GM21528 (cell line): ENCODE results near the gene EEA1.

Experiments
- ATAC-seq: cut with Tn5 transposase; IDR thresholded peaks from one replicate; pipeline ENCODE4 v1.9.1; 2021; ENCODE audit warnings: mild to moderate bottlenecking, moderate library complexity; ENCODE audit not compliant: unreplicated experiment, low FRiP score

Gene EEA1

DNA sequence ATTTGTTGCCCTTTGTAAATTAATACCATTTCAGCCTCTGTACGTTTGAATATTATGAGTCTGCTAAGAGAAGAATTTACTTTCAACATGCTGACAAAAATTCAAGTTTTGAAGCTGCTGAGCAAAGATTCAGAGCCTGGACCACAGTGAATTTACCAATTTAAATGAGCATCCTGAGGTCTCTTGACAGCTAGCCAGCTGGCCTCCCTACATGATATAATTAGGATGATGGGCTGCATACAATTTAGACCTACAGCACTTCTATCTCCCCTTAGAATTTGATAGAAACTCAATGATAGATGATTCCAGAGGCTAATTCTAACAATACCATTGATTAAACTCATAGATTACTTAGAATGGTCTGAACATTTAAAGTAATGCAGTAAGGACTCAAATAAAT lies 10.0 kb upstream of the EEA1 start:
- ATAC-seq = no peak

- no peak for ATAC-seq
Measured at GRCh38 chr12:92938638-92939037, 9.5 kb upstream of the EEA1 start.

DNA sequence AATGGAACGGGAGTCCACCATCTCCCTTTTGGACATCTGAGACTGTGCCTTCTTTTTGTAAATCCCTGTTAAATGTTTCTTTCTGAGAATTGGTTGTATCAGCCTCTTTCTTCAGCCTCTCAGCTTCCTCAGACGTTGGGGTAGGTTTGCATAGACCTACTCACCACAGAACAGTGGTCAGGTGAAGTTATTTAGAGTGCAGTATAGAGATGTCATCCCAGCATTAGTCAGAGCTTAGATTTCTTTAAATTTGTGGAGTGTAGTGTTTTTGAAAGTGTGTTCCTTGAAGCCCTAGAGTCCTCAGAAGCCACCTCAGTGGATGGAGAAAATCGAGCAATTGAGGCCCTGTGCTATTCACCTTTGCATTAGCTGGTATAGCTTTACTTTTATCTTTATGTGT lies 8.9 kb upstream of the EEA1 start:
- ATAC-seq = no peak

GRCh38 chr12:92933606-92934005 lies 4.5 kb upstream of the EEA1 start:
- no peak for ATAC-seq

- ATAC-seq = no peak
Measured at GRCh38 chr12:92930421-92930820, 1.3 kb upstream of the EEA1 start.

- ATAC-seq = no peak
Measured at GRCh38 chr12:92929983-92930382, 888 bp upstream of the EEA1 start.

- ATAC-seq = peak; percentile 29
Measured at GRCh38 chr12:92928421-92928961, 604 bp downstream of the EEA1 start.

DNA sequence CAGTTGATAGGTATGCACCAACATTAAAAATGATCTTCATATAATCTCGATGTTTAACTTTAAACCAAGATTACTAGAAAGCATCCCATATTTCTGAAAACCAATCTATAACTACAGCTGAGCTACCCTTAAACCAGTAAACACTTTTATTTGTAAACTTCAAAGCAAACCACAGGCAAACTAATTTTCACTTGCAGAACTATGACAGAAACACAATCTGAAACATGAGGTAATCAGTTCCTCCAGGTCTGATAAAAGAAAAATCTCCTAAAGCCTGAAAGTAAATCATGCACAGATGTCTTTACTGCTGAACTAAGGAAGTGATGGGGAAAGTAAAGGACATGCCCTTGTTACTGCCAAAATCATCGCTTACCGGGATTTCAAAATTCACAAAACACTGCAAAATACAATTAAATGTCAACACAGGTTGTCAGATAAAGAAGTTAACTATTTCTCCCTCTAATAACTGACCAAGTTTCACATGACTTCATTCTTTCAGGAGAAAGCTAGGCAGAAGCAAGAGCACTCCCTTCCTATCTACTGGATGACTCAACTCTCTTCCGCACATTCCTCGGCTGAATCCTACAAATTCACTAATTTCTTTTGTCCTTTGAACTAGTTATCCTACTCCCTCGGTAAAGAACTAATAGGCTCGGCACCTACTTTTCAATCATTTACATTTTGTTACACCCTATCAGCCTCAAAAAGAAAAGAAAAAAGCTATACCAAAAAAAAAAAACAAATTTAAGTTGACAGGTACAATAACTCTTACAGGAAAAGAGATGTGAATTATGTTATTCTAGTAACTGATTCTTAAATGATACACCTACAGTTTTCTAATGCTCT lies 1.4 kb downstream of the EEA1 start:
- no peak for ATAC-seq

GRCh38 chr12:92927055-92927435 lies 2.0 kb downstream of the EEA1 start:
- no peak for ATAC-seq

DNA sequence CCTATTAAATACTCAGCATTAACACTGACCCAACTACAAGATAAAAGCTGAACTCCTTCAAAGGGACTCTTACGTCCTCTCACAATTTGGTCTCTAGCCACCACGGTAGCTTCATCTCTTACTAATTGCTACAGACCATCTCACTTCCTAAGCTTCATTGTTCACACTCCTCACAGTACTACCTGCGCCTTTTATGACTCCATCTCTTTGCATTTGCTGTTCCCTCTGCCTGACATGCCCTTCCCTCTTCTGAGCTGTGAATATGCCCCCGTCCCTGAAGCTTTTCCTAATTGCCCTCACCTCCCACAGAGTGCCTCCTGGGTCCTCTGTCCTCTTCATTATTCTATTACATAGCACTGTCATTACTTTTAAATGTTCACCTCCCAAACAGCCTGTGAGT lies 2.5 kb downstream of the EEA1 start:
- no peak for ATAC-seq

- peak; percentile 90 for ATAC-seq
Measured at GRCh38 chr12:92921877-92922276, 7.2 kb downstream of the EEA1 start.

DNA sequence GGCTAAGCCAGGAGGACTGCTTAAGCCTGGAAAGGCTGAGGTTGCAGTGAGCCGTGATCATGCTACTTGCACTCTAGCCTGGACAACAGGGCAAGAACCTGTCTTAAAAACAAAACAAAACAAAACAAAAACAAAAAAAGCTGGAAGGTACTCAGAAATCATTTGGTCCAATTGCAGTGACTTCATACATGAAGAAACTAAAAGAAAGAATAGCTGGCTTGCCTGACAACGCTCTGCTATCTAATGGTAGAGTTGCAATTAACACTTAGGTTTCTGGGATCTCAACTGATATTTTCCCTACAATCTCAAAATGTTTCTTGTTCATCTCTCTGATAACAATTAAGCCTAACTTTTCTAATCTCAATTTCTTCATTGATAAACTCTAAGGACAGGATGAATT lies 13.7 kb downstream of the EEA1 start:
- ATAC-seq = no peak

DNA sequence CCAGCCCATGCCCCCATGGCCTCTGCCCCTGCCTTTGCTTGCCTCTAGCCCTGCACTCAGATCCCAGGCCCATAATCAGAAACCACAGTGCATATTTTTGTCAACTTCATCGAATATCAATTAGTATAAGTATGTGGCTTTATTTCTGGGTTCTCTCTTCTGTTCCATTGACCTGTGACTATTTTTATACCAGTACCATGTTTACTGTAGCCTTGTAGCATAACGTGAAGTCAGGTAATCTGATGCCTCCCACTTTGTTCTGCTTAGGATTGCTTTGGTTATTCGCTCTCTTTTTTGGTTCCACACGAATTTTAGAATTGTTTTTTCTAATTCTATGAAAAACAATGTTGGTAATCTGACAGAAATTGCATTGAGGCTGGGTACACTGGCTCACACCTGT lies 14.9 kb downstream of the EEA1 start:
- ATAC-seq = no peak

- no peak for ATAC-seq
Measured at GRCh38 chr12:92912672-92913071, 16.4 kb downstream of the EEA1 start.

DNA sequence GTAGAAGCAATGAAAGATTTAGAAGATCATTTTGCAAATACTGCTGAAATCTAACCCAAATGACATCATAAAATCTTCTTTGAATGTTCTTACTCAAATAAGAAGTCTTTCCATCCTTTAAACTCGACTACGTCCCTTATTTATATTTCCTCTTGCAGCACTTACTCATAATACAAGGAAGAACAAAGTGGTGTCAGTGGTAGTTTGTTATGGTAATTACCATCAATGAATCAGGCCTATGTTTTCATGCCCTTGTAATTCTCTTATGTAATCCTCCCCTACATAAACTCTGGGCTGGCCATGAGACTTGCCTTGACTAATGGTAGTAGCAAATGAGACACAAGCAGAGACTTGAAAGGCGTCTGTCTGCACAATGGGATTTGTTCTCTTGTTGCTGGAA lies 17.0 kb downstream of the EEA1 start:
- no peak for ATAC-seq

- no peak for ATAC-seq
Measured at GRCh38 chr12:92911339-92911738, 17.8 kb downstream of the EEA1 start.

DNA sequence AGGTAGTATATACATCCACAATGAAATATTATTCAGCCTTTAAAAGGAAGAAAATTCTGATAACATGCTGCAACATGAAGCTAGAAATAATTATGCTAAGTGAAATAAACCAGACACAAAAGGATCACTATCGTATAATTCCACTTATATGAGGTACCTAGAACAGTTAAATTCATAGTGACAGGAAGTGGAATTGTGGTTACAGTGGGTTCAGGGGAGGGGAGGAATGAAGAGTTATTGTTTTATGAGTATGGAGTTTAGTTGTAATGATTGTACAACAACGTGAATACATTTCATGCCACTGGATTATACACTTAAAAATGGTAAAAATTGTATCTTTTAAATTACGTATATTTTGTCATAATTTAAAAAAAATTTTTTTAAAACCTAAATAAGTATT lies 21.0 kb downstream of the EEA1 start:
- no peak for ATAC-seq

DNA sequence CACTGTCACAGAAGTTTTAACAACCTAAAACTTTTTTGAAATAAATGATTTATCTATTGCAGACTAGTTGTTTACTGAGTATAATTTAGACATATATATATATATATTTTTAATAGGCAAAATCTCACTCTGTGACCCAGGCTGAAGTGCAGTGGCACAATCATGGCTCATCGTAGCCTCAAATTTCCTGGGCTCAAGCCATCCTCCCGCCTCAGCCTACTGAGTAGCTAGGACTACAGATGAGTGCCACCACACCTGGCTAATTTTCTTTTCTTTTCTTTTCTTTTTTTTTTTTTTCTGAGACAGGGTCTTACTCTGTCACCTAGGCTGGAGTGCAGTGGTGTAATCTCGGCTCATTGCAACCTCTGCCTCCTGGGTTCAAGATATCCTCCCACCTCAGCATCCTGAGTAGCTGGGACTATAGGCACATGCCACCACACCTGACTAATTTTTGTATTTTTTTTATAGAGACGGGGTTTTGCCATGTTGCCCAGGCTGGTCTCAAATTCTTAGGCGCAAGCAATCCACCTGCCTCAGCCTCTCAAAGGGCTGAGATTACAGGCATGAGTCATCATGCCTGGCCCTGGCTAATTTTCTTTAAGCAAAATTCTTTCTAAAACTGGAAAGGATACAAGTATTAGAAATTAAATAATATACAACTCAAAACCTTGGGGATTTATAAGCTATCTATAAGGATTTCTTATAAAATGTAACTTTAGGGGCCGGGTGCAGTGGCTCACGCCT lies 23.1 kb downstream of the EEA1 start:
- ATAC-seq = no peak

GRCh38 chr12:92905258-92905810 lies 23.8 kb downstream of the EEA1 start:
- ATAC-seq = no peak

- no peak for ATAC-seq
Measured at GRCh38 chr12:92900941-92901340, 28.2 kb downstream of the EEA1 start.

DNA sequence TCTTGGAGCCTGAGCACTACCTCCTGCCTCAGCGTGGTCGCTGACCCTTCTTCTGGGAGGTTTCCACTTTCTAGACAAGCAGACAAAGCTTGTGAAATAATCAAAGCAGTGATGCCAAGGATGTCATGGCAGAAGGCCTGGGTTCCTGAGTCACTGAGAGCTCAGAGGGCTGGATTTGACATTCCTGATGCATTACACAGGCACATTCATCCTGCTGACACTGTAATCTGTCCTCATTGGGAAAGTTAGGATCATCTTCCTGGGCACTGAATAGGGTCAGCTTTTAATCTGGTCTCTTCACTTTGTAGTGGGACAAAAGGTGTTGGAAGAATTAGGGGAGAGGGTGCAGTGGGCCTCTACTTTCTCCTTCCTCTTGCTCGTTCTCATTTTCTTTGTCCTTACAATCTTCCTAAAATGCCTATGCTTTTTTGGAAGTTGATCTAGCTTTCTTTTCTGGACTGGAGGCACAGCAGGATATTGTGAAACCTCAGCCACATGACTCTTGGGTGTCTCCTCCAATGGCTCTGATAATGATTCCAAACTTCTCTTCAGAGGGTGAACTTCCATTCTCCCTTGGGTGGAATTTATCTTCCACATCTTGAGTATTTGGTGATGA lies 29.6 kb downstream of the EEA1 start:
- ATAC-seq = no peak
